ENCODE measurements around the gene ITIH5.

Gene ITIH5

GRCh38 chr10:7567911-7568620, 98.7 kb downstream of the ITIH5 start:
- H3K9me3 ChIP-seq (ENCODE audit: control insufficient read depth, low read length): no peaks in the 10 kb centered on the region
- H3K4me1 ChIP-seq (ENCODE audit: control insufficient read depth, insufficient read depth, low read length): peaks cover 6% of the 10 kb centered on the region
- H3K27me3 ChIP-seq (ENCODE audit: control insufficient read depth, insufficient read depth, low read length): no peaks in the 10 kb centered on the region
- H3K9ac ChIP-seq (ENCODE audit: low read length): no peak overlapping the region
- no peaks in the 10 kb centered on the region for H3K36me3 ChIP-seq (ENCODE audit: control insufficient read depth, insufficient read depth, low read length)
- H3K4me3 ChIP-seq (ENCODE audit: low read length): no peak overlapping the region

DNA sequence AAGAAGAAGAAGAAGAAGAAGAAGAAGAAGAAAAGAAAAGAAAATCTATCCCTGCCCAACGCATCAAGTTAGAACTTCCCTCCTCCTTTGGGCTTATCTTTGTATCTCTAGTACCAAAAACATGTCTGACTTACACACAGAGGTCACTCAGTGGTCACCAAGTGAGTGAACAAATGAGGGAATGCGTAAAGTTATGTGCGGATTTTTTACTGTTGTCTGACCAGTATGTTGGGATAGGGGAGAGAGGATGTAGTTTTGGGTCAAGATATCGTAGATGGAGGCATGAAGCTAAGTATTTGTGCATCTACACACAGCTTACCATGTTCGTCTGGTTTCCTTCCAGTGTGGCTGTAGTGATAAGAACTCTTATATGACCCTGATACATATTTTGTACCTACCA, 99.9 kb downstream of the ITIH5 start:
- Histone ChIP-seq H3K9me3 (ENCODE audit: control insufficient read depth, low read length) (no peaks in the 10 kb centered on the region), H3K4me1 (ENCODE audit: control insufficient read depth, insufficient read depth, low read length) (peaks cover 6% of the 10 kb centered on the region), H3K4me3 (ENCODE audit: low read length) (no peak overlapping the region), H3K27me3 (ENCODE audit: control insufficient read depth, insufficient read depth, low read length) (no peaks in the 10 kb centered on the region), H3K9ac (ENCODE audit: low read length) (no peak overlapping the region), H3K36me3 (ENCODE audit: control insufficient read depth, insufficient read depth, low read length) (no peaks in the 10 kb centered on the region)

GRCh38 chr10:7565871-7566270, 100.9 kb downstream of the ITIH5 start:
- no peaks in the 10 kb centered on the region for H3K9me3 ChIP-seq (ENCODE audit: control insufficient read depth, low read length)
- H3K36me3 ChIP-seq (ENCODE audit: control insufficient read depth, insufficient read depth, low read length): no peaks in the 10 kb centered on the region
- no peaks in the 10 kb centered on the region for H3K27me3 ChIP-seq (ENCODE audit: control insufficient read depth, insufficient read depth, low read length)
- no peak overlapping the region for H3K9ac ChIP-seq (ENCODE audit: low read length)
- no peak overlapping the region for H3K4me3 ChIP-seq (ENCODE audit: low read length)
- H3K4me1 ChIP-seq (ENCODE audit: control insufficient read depth, insufficient read depth, low read length): peaks cover 6% of the 10 kb centered on the region

GRCh38 chr10:7563770-7564169, 103.0 kb downstream of the ITIH5 start:
- Histone ChIP-seq H3K9me3 (ENCODE audit: control insufficient read depth, low read length) (no peaks in the 10 kb centered on the region), H3K36me3 (ENCODE audit: control insufficient read depth, insufficient read depth, low read length) (no peaks in the 10 kb centered on the region), H3K27me3 (ENCODE audit: control insufficient read depth, insufficient read depth, low read length) (no peaks in the 10 kb centered on the region), H3K4me1 (ENCODE audit: control insufficient read depth, insufficient read depth, low read length) (peaks cover 6% of the 10 kb centered on the region), H3K9ac (ENCODE audit: low read length) (no peak overlapping the region), H3K4me3 (ENCODE audit: low read length) (no peak overlapping the region)

DNA sequence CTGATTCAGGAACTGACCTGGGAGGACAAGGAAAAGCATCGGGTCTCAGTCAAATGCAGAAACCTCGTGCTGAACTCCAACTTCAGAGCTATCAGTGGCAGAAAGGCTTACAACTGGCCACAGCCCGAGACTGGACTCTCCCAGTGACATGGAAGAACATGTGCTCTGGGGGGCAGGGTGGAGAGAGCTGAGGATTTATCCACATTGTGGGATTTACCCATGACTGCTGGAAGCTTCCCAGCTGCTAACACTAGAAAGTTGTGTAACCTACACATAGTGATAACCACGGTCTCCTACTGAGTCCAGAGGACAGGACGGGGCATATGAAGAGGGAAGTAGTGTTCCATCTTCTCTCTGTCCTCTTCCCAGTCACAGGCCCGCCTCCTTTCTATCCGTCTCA, 103.4 kb downstream of the ITIH5 start:
- H3K9ac ChIP-seq (ENCODE audit: low read length): no peak overlapping the region

GRCh38 chr10:7561985-7562384, 104.8 kb downstream of the ITIH5 start:
- Histone ChIP-seq H3K4me1 (ENCODE audit: control insufficient read depth, insufficient read depth, low read length) (peaks cover 6% of the 10 kb centered on the region), H3K27me3 (ENCODE audit: control insufficient read depth, insufficient read depth, low read length) (no peaks in the 10 kb centered on the region), H3K9me3 (ENCODE audit: control insufficient read depth, low read length) (no peaks in the 10 kb centered on the region), H3K9ac (ENCODE audit: low read length) (no peak overlapping the region), H3K4me3 (ENCODE audit: low read length) (no peak overlapping the region), H3K36me3 (ENCODE audit: control insufficient read depth, insufficient read depth, low read length) (no peaks in the 10 kb centered on the region)

More for the DNA sequence above, 103.4 kb downstream of the ITIH5 start:
- Histone ChIP-seq H3K27me3 (ENCODE audit: control insufficient read depth, insufficient read depth, low read length) (no peaks in the 10 kb centered on the region), H3K4me3 (ENCODE audit: low read length) (no peak overlapping the region), H3K4me1 (ENCODE audit: control insufficient read depth, insufficient read depth, low read length) (peaks cover 6% of the 10 kb centered on the region), H3K36me3 (ENCODE audit: control insufficient read depth, insufficient read depth, low read length) (no peaks in the 10 kb centered on the region), H3K9me3 (ENCODE audit: control insufficient read depth, low read length) (no peaks in the 10 kb centered on the region)

DNA sequence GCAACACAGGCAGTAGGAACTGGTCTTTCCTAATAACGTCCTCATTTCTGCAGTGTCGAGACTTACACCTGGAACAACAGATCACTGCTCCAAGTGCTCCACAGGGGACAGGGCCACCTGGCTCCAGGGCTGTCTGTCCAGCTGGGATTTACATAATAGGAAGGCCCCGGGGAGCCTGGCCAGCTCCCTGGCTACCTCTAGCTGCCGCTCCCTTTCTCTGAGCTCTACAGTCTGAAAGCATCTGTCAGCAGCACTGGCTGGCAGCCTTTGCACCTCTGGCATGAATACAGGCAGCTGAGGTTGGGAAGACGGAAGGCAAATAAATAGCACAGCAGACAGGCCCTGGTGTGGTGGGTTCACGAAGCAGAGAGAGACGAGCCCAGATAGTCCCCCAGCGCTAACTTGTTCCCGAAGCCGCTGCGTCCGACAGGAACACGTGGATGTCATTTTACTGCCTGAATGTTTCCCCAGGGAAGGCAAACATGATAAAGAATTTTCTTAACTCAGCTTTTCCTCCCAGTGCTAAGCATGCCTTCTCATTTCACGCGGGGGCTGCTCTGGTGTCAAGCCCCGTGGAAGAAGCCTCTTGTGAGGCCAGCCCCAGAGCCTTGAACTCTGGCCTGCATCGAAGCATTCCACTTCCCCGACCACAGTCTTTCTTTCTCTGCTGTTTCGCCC, 105.4 kb downstream of the ITIH5 start:
- Histone ChIP-seq H3K4me1 (ENCODE audit: control insufficient read depth, insufficient read depth, low read length) (peaks cover 6% of the 10 kb centered on the region), H3K9ac (ENCODE audit: low read length) (no peak overlapping the region), H3K4me3 (ENCODE audit: low read length) (no peak overlapping the region), H3K9me3 (ENCODE audit: control insufficient read depth, low read length) (no peaks in the 10 kb centered on the region), H3K36me3 (ENCODE audit: control insufficient read depth, insufficient read depth, low read length) (no peaks in the 10 kb centered on the region), H3K27me3 (ENCODE audit: control insufficient read depth, insufficient read depth, low read length) (no peaks in the 10 kb centered on the region)

GRCh38 chr10:7560519-7560918, 106.2 kb downstream of the ITIH5 start:
- no peaks in the 10 kb centered on the region for H3K27me3 ChIP-seq (ENCODE audit: control insufficient read depth, insufficient read depth, low read length)
- no peak overlapping the region for H3K9ac ChIP-seq (ENCODE audit: low read length)
- no peaks in the 10 kb centered on the region for H3K36me3 ChIP-seq (ENCODE audit: control insufficient read depth, insufficient read depth, low read length)
- H3K4me1 ChIP-seq (ENCODE audit: control insufficient read depth, insufficient read depth, low read length): peaks cover 6% of the 10 kb centered on the region
- no peak overlapping the region for H3K4me3 ChIP-seq (ENCODE audit: low read length)
- H3K9me3 ChIP-seq (ENCODE audit: control insufficient read depth, low read length): no peaks in the 10 kb centered on the region

DNA sequence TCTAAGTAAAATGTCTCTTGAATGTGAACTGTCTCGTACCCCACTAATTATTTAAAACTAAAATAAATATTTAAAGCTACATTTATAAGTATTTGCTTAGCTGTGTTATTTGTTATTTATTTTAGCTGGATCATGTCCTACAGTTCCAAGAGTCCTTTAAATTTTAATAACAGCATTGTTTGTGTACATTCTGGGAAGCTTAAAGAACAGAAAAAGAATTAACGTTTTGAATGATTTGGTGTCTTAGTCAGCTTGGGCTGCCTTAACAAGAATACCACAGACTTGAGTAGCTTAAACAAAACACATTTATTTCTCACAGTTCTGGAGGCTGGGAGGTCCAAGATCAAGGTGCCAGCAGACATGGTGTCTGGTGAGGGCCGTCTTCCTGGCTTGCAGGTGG, 107.4 kb downstream of the ITIH5 start:
- Histone ChIP-seq H3K9ac (ENCODE audit: low read length) (no peak overlapping the region), H3K36me3 (ENCODE audit: control insufficient read depth, insufficient read depth, low read length) (no peaks in the 10 kb centered on the region), H3K4me3 (ENCODE audit: low read length) (no peak overlapping the region), H3K4me1 (ENCODE audit: control insufficient read depth, insufficient read depth, low read length) (peaks cover 6% of the 10 kb centered on the region), H3K27me3 (ENCODE audit: control insufficient read depth, insufficient read depth, low read length) (no peaks in the 10 kb centered on the region), H3K9me3 (ENCODE audit: control insufficient read depth, low read length) (no peaks in the 10 kb centered on the region)

DNA sequence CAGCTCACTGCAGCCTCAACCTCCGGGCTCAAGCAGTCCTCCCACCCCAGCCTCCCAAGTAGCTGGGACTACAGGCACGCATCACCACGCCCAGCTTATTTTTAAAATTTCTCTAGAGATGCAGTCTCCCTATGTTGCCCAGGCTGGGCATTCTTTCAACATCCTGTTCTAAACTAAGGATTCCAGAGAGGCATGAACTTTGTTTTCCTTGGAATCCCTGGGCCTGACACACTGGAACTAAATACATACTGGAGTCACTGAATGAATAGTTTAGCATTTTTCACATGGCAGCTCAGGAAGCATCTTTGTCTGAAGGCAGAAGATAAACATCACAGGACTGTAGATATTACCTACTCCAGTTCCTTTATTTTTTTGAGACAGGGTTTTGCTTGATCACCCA, 108.7 kb downstream of the ITIH5 start:
- Histone ChIP-seq H3K4me3 (ENCODE audit: low read length) (no peak overlapping the region), H3K9ac (ENCODE audit: low read length) (no peak overlapping the region), H3K4me1 (ENCODE audit: control insufficient read depth, insufficient read depth, low read length) (no peaks in the 10 kb centered on the region), H3K9me3 (ENCODE audit: control insufficient read depth, low read length) (no peaks in the 10 kb centered on the region), H3K36me3 (ENCODE audit: control insufficient read depth, insufficient read depth, low read length) (no peaks in the 10 kb centered on the region), H3K27me3 (ENCODE audit: control insufficient read depth, insufficient read depth, low read length) (no peaks in the 10 kb centered on the region)

GRCh38 chr10:7553531-7553930, 113.2 kb downstream of the ITIH5 start:
- Histone ChIP-seq H3K27me3 (ENCODE audit: control insufficient read depth, insufficient read depth, low read length) (no peaks in the 10 kb centered on the region), H3K36me3 (ENCODE audit: control insufficient read depth, insufficient read depth, low read length) (no peaks in the 10 kb centered on the region), H3K9me3 (ENCODE audit: control insufficient read depth, low read length) (no peaks in the 10 kb centered on the region), H3K4me3 (ENCODE audit: low read length) (no peak overlapping the region), H3K4me1 (ENCODE audit: control insufficient read depth, insufficient read depth, low read length) (no peaks in the 10 kb centered on the region), H3K9ac (ENCODE audit: low read length) (no peak overlapping the region)

DNA sequence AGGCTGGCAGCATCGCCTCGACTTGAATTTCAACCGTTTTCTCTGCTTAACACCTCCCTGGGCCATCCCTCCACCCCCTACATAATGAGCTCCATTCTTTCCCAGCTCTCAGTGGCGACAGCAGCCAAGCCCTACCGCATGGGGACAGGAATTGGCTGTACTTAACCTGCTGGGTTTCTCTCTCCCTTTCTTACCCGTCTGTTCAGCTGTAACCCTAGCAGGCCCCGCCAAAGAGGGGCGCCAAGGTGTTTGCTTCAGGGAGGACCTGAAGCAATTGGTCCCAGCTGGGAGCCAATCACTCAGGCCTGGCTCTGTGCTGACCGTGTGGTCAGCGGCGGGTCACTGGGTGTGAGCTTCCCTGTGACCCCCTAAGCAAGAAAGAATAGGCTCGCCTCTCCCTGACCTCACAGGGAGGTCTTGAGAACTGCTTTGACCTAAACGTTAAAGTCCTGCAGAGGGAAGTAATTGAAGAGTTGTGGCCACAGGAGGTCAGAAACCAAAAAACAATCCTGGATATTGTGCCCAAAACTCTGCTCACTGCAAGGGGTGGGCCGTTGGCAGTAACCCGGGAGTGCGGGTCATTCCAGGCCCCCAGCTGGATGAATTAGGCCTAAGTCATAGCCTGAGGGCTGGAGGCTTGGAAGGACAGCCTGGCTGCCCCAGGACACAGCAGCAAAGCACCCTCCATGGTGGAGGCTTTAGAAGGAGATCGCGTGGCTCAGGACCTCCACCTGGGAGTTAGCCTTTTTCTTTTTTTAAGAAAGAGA, 114.6 kb downstream of the ITIH5 start:
- Histone ChIP-seq H3K4me3 (ENCODE audit: low read length) (no peak overlapping the region), H3K9ac (ENCODE audit: low read length) (no peak overlapping the region), H3K4me1 (ENCODE audit: control insufficient read depth, insufficient read depth, low read length) (no peaks in the 10 kb centered on the region), H3K9me3 (ENCODE audit: control insufficient read depth, low read length) (no peaks in the 10 kb centered on the region), H3K27me3 (ENCODE audit: control insufficient read depth, insufficient read depth, low read length) (no peaks in the 10 kb centered on the region), H3K36me3 (ENCODE audit: control insufficient read depth, insufficient read depth, low read length) (no peaks in the 10 kb centered on the region)
